Mesothelial cell of epicardium (in vitro differentiated cells): ENCODE data around the gene PHF21B. TPM values are rescaled to one million over a fixed set of nuclear protein-coding genes. Genes with fewer than 3 reads are reported as not detected.

Experiments
- DNase-seq, 2 experiments: peaks; one replicate each; pipeline ENCODE4 v3.0.0; 2021; ENCODE audit warnings: low spot score in 2 of 2; ENCODE audit not compliant: unreplicated experiment in 2 of 2
- H3K27ac Mint-ChIP-seq: 2 replicates; pipeline ENCODE4 v1.8.0; 2021; ENCODE audit warnings: mixed read lengths
- H3K27me3 Mint-ChIP-seq: 2 replicates; pipeline ENCODE4 v1.8.0; 2021; ENCODE audit warnings: low read depth, mixed read lengths
- H3K36me3 Mint-ChIP-seq: 2 replicates; pipeline ENCODE4 v1.8.0; 2021; ENCODE audit warnings: mixed read lengths
- H3K4me1 Mint-ChIP-seq: 2 replicates; pipeline ENCODE4 v1.8.0; 2021; ENCODE audit warnings: mixed read lengths
- H3K4me3 Mint-ChIP-seq: 2 replicates; pipeline ENCODE4 v1.8.0; 2021; ENCODE audit warnings: mild to moderate bottlenecking, moderate library complexity, mixed read lengths
- H3K9me3 Mint-ChIP-seq: 2 replicates; pipeline ENCODE4 v1.8.0; 2021; ENCODE audit warnings: mixed read lengths
- total RNA-seq: library from RNA; stranded (reverse); gene quantifications from 3 replicates; pipeline ENCODE4 v1.2.1, GENCODE V29; 2021
- TF ChIP-seq, protein P1 (sequence below): fragments of 200-600 bp; sonication (generic); IDR thresholded peaks from one replicate; pipeline ENCODE4 v1.5.0; 2021; ENCODE audit warnings: antibody characterized with exemption; ENCODE audit not compliant: unreplicated experiment

Gene PHF21B
- total RNA-seq, 1 donor from 2014 or later: 8.6 TPM

DNA sequence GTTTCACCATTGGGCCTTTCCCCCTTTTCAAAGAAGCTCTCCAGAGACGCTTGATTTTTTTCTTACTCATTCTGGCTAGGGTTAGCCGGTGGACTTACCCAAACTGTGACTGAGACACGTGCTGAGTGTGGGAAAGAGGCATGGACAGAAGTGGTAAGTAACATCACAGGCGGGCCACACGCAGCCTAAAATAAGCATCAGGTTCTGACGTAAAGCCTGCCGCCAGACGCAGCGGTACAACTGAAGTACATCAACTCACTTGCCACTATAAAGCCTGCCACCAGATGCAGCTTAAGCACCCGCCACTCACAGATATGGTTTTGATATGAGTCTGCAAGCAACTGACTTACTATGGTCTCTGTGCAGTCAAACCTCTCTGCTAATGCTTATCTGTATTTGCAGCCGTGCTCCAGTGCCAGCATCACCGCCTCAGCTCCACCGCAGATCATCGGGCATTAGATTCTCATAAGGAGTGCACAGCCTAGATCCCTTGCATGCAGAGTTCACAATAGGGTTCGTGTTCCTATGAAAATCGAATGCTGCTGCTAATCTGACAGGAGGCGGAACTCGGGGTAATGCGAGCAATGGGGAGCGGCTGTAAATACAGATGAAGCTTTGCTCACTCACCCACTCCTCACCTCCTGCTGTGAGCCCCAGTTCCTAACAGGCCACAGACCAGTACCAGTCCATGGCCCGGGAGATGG, 58.8 kb downstream of the PHF21B start:
- DNase-seq: no peak
- TF ChIP-seq, protein P1, sequence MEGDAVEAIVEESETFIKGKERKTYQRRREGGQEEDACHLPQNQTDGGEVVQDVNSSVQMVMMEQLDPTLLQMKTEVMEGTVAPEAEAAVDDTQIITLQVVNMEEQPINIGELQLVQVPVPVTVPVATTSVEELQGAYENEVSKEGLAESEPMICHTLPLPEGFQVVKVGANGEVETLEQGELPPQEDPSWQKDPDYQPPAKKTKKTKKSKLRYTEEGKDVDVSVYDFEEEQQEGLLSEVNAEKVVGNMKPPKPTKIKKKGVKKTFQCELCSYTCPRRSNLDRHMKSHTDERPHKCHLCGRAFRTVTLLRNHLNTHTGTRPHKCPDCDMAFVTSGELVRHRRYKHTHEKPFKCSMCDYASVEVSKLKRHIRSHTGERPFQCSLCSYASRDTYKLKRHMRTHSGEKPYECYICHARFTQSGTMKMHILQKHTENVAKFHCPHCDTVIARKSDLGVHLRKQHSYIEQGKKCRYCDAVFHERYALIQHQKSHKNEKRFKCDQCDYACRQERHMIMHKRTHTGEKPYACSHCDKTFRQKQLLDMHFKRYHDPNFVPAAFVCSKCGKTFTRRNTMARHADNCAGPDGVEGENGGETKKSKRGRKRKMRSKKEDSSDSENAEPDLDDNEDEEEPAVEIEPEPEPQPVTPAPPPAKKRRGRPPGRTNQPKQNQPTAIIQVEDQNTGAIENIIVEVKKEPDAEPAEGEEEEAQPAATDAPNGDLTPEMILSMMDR: no peak
- H3K4me1 Mint-ChIP-seq: no peaks in the 10 kb centered on the region
- no peaks in the 10 kb centered on the region for H3K36me3 Mint-ChIP-seq
- H3K27ac Mint-ChIP-seq: no peak overlapping the region
- no peak overlapping the region for H3K4me3 Mint-ChIP-seq
- H3K9me3 Mint-ChIP-seq: peaks cover 8% of the 10 kb centered on the region
- peaks cover 36% of the 10 kb centered on the region for H3K27me3 Mint-ChIP-seq

- Mint-ChIP-seq H3K9me3 (peaks cover 8% of the 10 kb centered on the region), H3K27ac (no peak overlapping the region), H3K36me3 (no peaks in the 10 kb centered on the region), H3K27me3 (peaks cover 33% of the 10 kb centered on the region), H3K4me1 (no peaks in the 10 kb centered on the region), H3K4me3 (no peak overlapping the region)
- TF ChIP-seq, protein P1: no peak
- DNase-seq: no peak
Observed at GRCh38 chr22:44947846-44948245, 62.0 kb downstream of the PHF21B start.

GRCh38 chr22:44947049-44947448, 62.8 kb downstream of the PHF21B start:
- no peak for DNase-seq

DNA sequence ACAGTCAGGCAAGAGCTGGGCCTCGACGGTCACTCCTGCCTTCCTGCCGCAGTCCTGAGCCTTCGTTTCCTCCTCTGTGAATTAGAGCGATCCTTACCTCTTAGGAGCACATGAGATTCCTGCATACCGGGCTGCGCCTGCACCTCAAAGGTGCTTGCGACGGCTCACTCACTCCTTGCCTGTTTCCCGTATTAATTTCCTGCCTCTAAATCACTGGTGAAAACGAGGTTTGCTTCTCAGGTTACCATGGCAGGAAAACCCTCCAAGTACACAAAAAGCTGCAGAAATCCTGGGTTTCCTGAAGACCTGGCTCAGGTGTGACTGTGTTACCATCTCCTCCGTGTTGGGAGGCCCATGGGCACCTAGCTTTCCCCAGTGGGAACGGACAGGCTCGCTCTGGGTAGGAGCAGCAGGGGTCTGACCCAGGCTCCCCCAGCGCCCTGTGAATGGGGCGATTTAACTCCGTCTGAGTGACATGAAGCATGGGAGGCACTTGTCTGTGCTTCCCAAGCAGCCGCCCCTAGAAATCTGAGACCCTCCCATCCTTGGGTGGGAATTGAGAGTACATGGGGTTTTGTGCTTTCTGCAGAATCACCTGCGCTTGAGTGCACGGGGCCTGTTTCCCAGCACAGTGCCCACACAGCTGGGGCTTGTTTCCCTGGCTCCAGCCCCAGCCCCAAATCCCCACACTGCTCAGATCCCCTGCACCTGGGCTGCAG, 64.8 kb downstream of the PHF21B start:
- no peak for DNase-seq
- Mint-ChIP-seq H3K4me3 (no peak overlapping the region), H3K36me3 (no peaks in the 10 kb centered on the region), H3K9me3 (no peaks in the 10 kb centered on the region), H3K27me3 (peaks cover 37% of the 10 kb centered on the region), H3K4me1 (no peaks in the 10 kb centered on the region), H3K27ac (no peak overlapping the region)
- TF ChIP-seq, protein P1: no peak

More at GRCh38 chr22:44947049-44947448, 62.8 kb downstream of the PHF21B start:
- Mint-ChIP-seq H3K27ac (no peak overlapping the region), H3K27me3 (peaks cover 30% of the 10 kb centered on the region), H3K4me1 (no peaks in the 10 kb centered on the region), H3K9me3 (peaks cover 8% of the 10 kb centered on the region), H3K4me3 (no peak overlapping the region), H3K36me3 (no peaks in the 10 kb centered on the region)
- TF ChIP-seq, protein P1: no peak

DNA sequence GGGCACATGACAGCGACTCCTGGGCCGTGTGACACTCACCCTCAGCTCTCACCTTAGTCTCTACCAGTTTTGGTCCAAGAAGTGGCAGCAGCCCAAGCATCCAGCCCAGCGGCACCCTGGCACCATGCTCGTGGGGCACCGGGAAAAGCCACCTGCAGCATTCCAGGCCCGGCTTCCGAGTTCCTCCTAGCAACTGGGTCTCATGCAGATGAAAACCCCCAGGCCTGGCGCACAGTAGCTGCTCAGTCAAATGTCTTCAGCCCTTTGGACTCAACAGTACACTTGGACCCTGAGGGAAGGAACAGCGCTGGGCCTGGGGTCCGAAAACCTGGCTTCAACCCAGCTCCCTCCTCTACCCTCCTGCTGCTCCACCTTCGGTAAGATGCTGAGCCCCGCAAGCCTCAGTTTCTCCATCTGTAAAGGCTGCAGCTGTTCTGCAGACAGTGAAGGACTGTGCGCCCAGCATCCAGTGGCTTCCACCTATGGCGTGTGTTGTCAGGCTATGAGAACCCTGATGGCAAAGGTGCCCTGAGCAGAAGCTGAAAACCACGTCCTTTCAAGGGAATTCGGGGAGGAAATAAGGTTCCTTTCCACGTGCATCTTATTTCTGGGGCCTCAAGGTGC, 66.0 kb downstream of the PHF21B start:
- H3K9me3 Mint-ChIP-seq: no peaks in the 10 kb centered on the region
- no peak overlapping the region for H3K4me3 Mint-ChIP-seq
- no peaks in the 10 kb centered on the region for H3K36me3 Mint-ChIP-seq
- no peak for DNase-seq
- H3K4me1 Mint-ChIP-seq: no peaks in the 10 kb centered on the region
- TF ChIP-seq, protein P1: no peak
- H3K27ac Mint-ChIP-seq: no peak overlapping the region
- peaks cover 47% of the 10 kb centered on the region for H3K27me3 Mint-ChIP-seq
